ENCODE results near the gene ARFIP2. TPM values are rescaled to one million over a fixed set of nuclear protein-coding genes. Genes with fewer than 3 reads are reported as not detected.
"Not testable (repeated sequence)": the region's sequence is repeated elsewhere in the genome, so short reads cannot be mapped to it uniquely, and the experiment has no call there.

Gene ARFIP2
- total and polyA plus RNA-seq, 8 donors = 44.0 to 91.1 (median 68.8) TPM

- intact Hi-C loops (cut with DNase I; ENCODE audit: low total_unique reads) = no loop called here
- H3K27ac ChIP-seq = no peak overlapping the region
- peaks cover 0 to 25% (median 19%) of the 10 kb centered on the region in 4 donors for H3K36me3 ChIP-seq
- H3K4me3 ChIP-seq = no peak overlapping the region
- no peaks in the 10 kb centered on the region for H3K4me1 ChIP-seq
- TF ChIP-seq EP300 (IDR thresholded peaks at IDR 0.05) (no peak), POLR2AphosphoS5 (IDR thresholded peaks at IDR 0.05) (no peak), CTCF (IDR thresholded peaks at IDR 0.05) (no peak), POLR2A (IDR thresholded peaks at IDR 0.05) (no peak)
- DNase-seq = no peak
- no peaks in the 10 kb centered on the region for H3K9me3 ChIP-seq
- WGBS, 5 donors = 79 to 91% (median 86%) methylated on average over 3 of the region's 3 CpGs
- H3K27me3 ChIP-seq = no peaks in the 10 kb centered on the region
These were observed 45.4 kb upstream of the ARFIP2 start for GRCh38 chr11:6526411-6527135.

- no peak overlapping the region for H3K4me3 ChIP-seq
- peaks cover 4 to 24% (median 18%) of the 10 kb centered on the region in 4 donors for H3K36me3 ChIP-seq
- no peak overlapping the region for H3K27ac ChIP-seq
- DNase-seq = no peak
- H3K4me1 ChIP-seq = no peaks in the 10 kb centered on the region
- H3K9me3 ChIP-seq = no peaks in the 10 kb centered on the region
- intact Hi-C loops (cut with DNase I; ENCODE audit: low total_unique reads) = no loop called here
- H3K27me3 ChIP-seq = no peaks in the 10 kb centered on the region
- TF ChIP-seq EP300 (IDR thresholded peaks at IDR 0.05) (no peak), CTCF (IDR thresholded peaks at IDR 0.05) (no peak), POLR2A (IDR thresholded peaks at IDR 0.05) (no peak), POLR2AphosphoS5 (IDR thresholded peaks at IDR 0.05) (no peak)
- WGBS, 5 donors = 0 to 97% (median 67%) methylated on average over 1 of the region's 1 CpG
These were observed 42.1 kb upstream of the ARFIP2 start for GRCh38 chr11:6523253-6523652.

GRCh38 chr11:6521946-6522345 is 40.8 kb upstream of the ARFIP2 start:
- WGBS, 5 donors = 87 to 94% (median 89%) methylated on average over 3 of the region's 3 CpGs
- H3K4me1 ChIP-seq; intact Hi-C loops (cut with DNase I; ENCODE audit: low total_unique reads); H3K4me3 ChIP-seq; H3K9me3 ChIP-seq; H3K27ac ChIP-seq; DNase-seq; H3K27me3 ChIP-seq: not testable (repeated sequence)
- peaks cover 4 to 28% (median 18%) of the 10 kb centered on the region in 4 donors for H3K36me3 ChIP-seq

GRCh38 chr11:6520265-6520664 is 39.1 kb upstream of the ARFIP2 start:
- Histone ChIP-seq H3K27me3 (no peaks in the 10 kb centered on the region), H3K4me1 (no peaks in the 10 kb centered on the region), H3K36me3 (peaks cover 4 to 36% (median 19%) of the 10 kb centered on the region in 4 donors), H3K9me3 (no peaks in the 10 kb centered on the region), H3K27ac (no peak overlapping the region), H3K4me3 (no peak overlapping the region)
- intact Hi-C loops (cut with DNase I; ENCODE audit: low total_unique reads) = no loop called here
- TF ChIP-seq POLR2A (IDR thresholded peaks at IDR 0.05) = no peak
- TF ChIP-seq POLR2AphosphoS5 (IDR thresholded peaks at IDR 0.05) = no peak
- TF ChIP-seq CTCF (IDR thresholded peaks at IDR 0.05) = no peak
- TF ChIP-seq EP300 (IDR thresholded peaks at IDR 0.05) = no peak
- DNase-seq = no peak
- whole genome bisulfite sequencing, 5 donors = 82 to 89% (median 86%) methylated on average over 3 of the region's 3 CpGs

- Histone ChIP-seq H3K4me1 (no peaks in the 10 kb centered on the region), H3K4me3 (no peak overlapping the region), H3K9me3 (no peaks in the 10 kb centered on the region), H3K27me3 (no peaks in the 10 kb centered on the region), H3K27ac (no peak overlapping the region), H3K36me3 (peaks cover 4 to 60% (median 42%) of the 10 kb centered on the region in 4 donors)
- DNase-seq = no peak
- intact Hi-C loops (cut with DNase I; ENCODE audit: low total_unique reads) = no loop called here
- TF ChIP-seq POLR2A (IDR thresholded peaks at IDR 0.05) (no peak), EP300 (IDR thresholded peaks at IDR 0.05) (no peak), POLR2AphosphoS5 (IDR thresholded peaks at IDR 0.05) (no peak), CTCF (IDR thresholded peaks at IDR 0.05) (no peak)
These were observed 35.7 kb upstream of the ARFIP2 start for GRCh38 chr11:6516865-6517264.
